ENCODE measurements around the gene QPCTL. TPM values are rescaled to one million over a fixed set of nuclear protein-coding genes. Genes with fewer than 3 reads are reported as not detected.
A peak's percentile ranks its signal among the peaks of the same experiment; 100 is the strongest.

QPCTL gene
- total and polyA plus RNA-seq, 10 of the 15 experiments (the other 5 are each of a cell fraction or from before 2014, with no cell fraction given) = 1.1 to 22.6 (median 11.2) TPM

GRCh38 chr19:45716359-45717130 lies 24.1 kb downstream of the QPCTL start:
- peaks cover 13% of the 10 kb centered on the region for H3K4me1 ChIP-seq (ENCODE audit: control insufficient read depth, insufficient read depth, low read length)
- peak overlapping the region; percentile 19 for H2AFZ ChIP-seq (ENCODE audit: control insufficient read depth, low read depth, low read length)
- no peaks in the 10 kb centered on the region for H4K20me1 ChIP-seq (ENCODE audit: control insufficient read depth, insufficient read depth)
- peak overlapping the region; percentile 97 for H3K27ac ChIP-seq (ENCODE audit: control insufficient read depth, insufficient read depth)
- no peak for DNase-seq (ENCODE audit: low read depth, low spot score)
- peaks cover 74% of the 10 kb centered on the region for H3K79me2 ChIP-seq (ENCODE audit: control insufficient read depth, insufficient read depth, low read length)
- ChIA-PET CTCF (interaction anchor here (0.7 to 4.8 kb wide), 15 partner anchors 10 to 204 kb away, joined by 3 to 53 read pairs (median 6); partner anchors contain the start of genes FBXO46, GIPR, QPCTL and SIX5), SMC1A (ENCODE audit: uncharacterized antibody, unreplicated experiment) (interaction anchor here (0.6 to 4.9 kb wide), 16 partner anchors 10 to 238 kb away, joined by 3 to 35 read pairs (median 4); partner anchors contain the start of genes DMWD, FBXO46, QPCTL and SIX5), POLR2A (interaction anchor here (0.5 to 5.9 kb wide), 19 partner anchors 9 to 1910 kb away, joined by 3 to 58 read pairs (median 4); partner anchors contain the start of genes FBXO46, QPCTL, SIX5 and SNRPD2), RAD21 (ENCODE audit: unreplicated experiment) (interaction anchor here (0.6 to 2.6 kb wide), 15 partner anchors 9 to 238 kb away, joined by 3 to 25 read pairs (median 4); partner anchors contain the start of genes FBXO46, GIPR, QPCTL and SIX5)
- intact Hi-C loops (cut with micrococcal nuclease; ENCODE audit: unreplicated experiment) = no loop called here
- no peaks in the 10 kb centered on the region for H3K27me3 ChIP-seq (replicated peaks in 1 of 2; ENCODE audit: control insufficient read depth in 2 of 2, insufficient read depth in 2 of 2, low read length in 1 of 2)
- H3K4me3 ChIP-seq = peak overlapping the region; percentile 95
- peaks cover 16 to 17% of the 10 kb centered on the region in 2 experiments; a peak in 3 of 4 replicates for H3K36me3 ChIP-seq (ENCODE audit: control insufficient read depth in 2 of 2, insufficient read depth in 2 of 2, low read length in 1 of 2)
- peak overlapping the region; percentile 99 for H3K9ac ChIP-seq (ENCODE audit: control insufficient read depth, insufficient read depth, low read length)
- TSS peak; percentile 61 for BruUV-seq (replicated peaks)
- under 1% methylated on average over 24 of the region's 24 CpGs for WGBS (ENCODE audit: insufficient coverage, insufficient replicate concordance, low lambda C conversion rate, missing lambda C conversion rate)
- FAIRE-seq = peak; percentile 62
- in situ Hi-C loops (cut with MboI) = no loop called here
- peak overlapping the region; percentile 92 for H3K4me2 ChIP-seq (ENCODE audit: control insufficient read depth, insufficient read depth)
- ATAC-seq = peak; percentile 4
- no peaks in the 10 kb centered on the region for H3K9me3 ChIP-seq (replicated peaks; ENCODE audit: control insufficient read depth, insufficient read depth, low read length)
- TF ChIP-seq NFIC (IDR thresholded peaks at IDR 0.05; ENCODE audit: low read depth, low read length) (0 out of 2 replicates have a peak, but pooled peaks have one; percentile 11), ZBTB4 (CRISPR knock-in tag; IDR thresholded peaks at IDR 0.05) (no peak), PML (IDR thresholded peaks at IDR 0.05; ENCODE audit: low read length) (peak; percentile 23; the same call in 1 of the 2 replicates)
- TF ChIP-seq, protein P1, sequence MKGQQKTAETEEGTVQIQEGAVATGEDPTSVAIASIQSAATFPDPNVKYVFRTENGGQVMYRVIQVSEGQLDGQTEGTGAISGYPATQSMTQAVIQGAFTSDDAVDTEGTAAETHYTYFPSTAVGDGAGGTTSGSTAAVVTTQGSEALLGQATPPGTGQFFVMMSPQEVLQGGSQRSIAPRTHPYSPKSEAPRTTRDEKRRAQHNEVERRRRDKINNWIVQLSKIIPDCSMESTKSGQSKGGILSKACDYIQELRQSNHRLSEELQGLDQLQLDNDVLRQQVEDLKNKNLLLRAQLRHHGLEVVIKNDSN (IDR thresholded peaks at IDR 0.05; ENCODE audit: borderline replicate concordance, extremely low read length, insufficient read depth, low read depth, low read length) = no peak
